ENCODE data around the gene MLF2.

DNA sequence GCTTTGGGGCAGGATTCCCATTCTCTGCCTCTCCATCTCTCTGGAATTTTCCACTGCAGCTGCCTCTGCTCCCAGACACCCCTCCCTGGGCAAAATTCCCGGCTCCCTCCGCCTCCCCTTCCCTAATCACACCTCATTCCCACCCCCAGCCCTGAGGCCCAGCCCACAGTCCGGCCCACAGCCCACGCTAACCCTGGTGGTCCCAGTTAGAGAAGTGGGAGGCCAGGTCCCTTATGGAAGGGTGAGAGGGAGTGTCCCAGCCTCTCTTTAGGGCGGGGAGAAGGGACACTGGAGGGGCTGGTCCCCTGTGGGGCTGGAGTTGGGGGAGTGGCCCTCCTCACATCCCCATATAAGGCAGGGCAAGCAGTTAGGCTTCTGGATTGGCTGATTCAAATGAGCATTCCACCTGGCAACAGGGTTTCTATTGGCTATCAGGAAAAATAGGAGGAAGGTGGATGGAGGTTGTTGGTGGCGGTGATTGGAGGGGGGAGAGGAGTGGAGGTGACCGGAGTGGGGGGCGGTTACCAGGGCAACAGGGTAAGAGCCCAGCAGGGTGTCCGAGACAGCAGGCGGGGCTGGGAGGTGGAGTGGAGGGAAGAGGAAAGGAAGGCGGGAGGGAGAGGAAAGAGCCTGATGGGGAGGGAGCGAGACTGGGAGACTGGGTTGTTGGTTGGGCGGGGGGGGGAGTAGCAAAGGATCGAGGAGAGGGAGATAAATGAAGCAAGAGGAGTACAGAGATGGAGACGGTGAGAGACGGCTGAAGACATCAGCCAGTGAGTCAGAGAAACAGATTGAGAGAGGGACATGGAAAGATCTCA lies 11.3 kb upstream of the MLF2 start:
- peak; percentile 42 for TF ChIP-seq POLR2AphosphoS5 (IDR thresholded peaks at IDR 0.05)
- TF ChIP-seq, protein P1, sequence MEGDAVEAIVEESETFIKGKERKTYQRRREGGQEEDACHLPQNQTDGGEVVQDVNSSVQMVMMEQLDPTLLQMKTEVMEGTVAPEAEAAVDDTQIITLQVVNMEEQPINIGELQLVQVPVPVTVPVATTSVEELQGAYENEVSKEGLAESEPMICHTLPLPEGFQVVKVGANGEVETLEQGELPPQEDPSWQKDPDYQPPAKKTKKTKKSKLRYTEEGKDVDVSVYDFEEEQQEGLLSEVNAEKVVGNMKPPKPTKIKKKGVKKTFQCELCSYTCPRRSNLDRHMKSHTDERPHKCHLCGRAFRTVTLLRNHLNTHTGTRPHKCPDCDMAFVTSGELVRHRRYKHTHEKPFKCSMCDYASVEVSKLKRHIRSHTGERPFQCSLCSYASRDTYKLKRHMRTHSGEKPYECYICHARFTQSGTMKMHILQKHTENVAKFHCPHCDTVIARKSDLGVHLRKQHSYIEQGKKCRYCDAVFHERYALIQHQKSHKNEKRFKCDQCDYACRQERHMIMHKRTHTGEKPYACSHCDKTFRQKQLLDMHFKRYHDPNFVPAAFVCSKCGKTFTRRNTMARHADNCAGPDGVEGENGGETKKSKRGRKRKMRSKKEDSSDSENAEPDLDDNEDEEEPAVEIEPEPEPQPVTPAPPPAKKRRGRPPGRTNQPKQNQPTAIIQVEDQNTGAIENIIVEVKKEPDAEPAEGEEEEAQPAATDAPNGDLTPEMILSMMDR (IDR thresholded peaks at IDR 0.05): no peak
- no peak for TF ChIP-seq POLR2A (IDR thresholded peaks at IDR 0.05)
